Karpas-422 (cell line): ENCODE results near the gene CPS1. TPM values are rescaled to one million over a fixed set of nuclear protein-coding genes. Genes with fewer than 3 reads are reported as not detected.

Experiments
- DNase-seq: peaks from one replicate; pipeline ENCODE4 v3.0.0-alpha.2; 2015
- H2AFZ ChIP-seq: fragments of 200-600 bp; sonication (generic); 2 replicates; pipeline ENCODE4 v1.6.1; 2014; ENCODE audit warnings: antibody characterized with exemption, low read length, mixed read lengths
- H3K27ac ChIP-seq: fragments of 200-600 bp; sonication (generic); 2 replicates; pipeline ENCODE4 v1.5.1; 2014; ENCODE audit warnings: mild to moderate bottlenecking, low read length, moderate library complexity
- H3K27me3 ChIP-seq: fragments of 200-600 bp; sonication (generic); 2 replicates; pipeline ENCODE4 v1.6.1; 2014; ENCODE audit warnings: low read length, mixed read lengths
- H3K36me3 ChIP-seq: fragments of 200-600 bp; sonication (generic); 2 replicates; pipeline ENCODE4 v1.6.1; 2014; ENCODE audit warnings: low read length, mixed read lengths; ENCODE audit not compliant: insufficient read depth
- H3K4me1 ChIP-seq: fragments of 200-600 bp; sonication (generic); 2 replicates; pipeline ENCODE4 v1.6.1; 2014; ENCODE audit warnings: mild to moderate bottlenecking, low read length, mixed read lengths
- H3K4me2 ChIP-seq: fragments of 200-600 bp; sonication (generic); 2 replicates; pipeline ENCODE4 v1.6.1; 2014; ENCODE audit warnings: low read length, low read depth, mild to moderate bottlenecking; ENCODE audit not compliant: poor library complexity, severe bottlenecking
- H3K4me3 ChIP-seq: fragments of 200-600 bp; sonication (generic); 2 replicates; pipeline ENCODE4 v1.5.1; 2014; ENCODE audit warnings: mild to moderate bottlenecking, antibody characterized with exemption, low read length, mixed read lengths
- H3K79me2 ChIP-seq: fragments of 200-600 bp; sonication (generic); 2 replicates; pipeline ENCODE4 v1.6.1; 2014; ENCODE audit warnings: mild to moderate bottlenecking, low read length, mixed read lengths
- H3K9ac ChIP-seq: fragments of 200-600 bp; sonication (generic); 2 replicates; pipeline ENCODE4 v1.6.0; 2014; ENCODE audit warnings: low read length
- H3K9me2 ChIP-seq: fragments of 200-600 bp; sonication (generic), shearing (Covaris generic); replicated peaks from 2 replicates; pipeline ENCODE4 v1.6.0; 2014; ENCODE audit warnings: mild to moderate bottlenecking, low read length, moderate library complexity; ENCODE audit not compliant: insufficient read depth
- H3K9me3 ChIP-seq: fragments of 300-700, 200-600 bp; sonication (generic); 2 replicates; pipeline ENCODE4 v1.6.1; 2014; ENCODE audit warnings: low read length, mixed read lengths
- H4K20me1 ChIP-seq: fragments of 200-600 bp; sonication (generic); 2 replicates; pipeline ENCODE4 v1.6.1; 2014; ENCODE audit warnings: mild to moderate bottlenecking, antibody characterized with exemption, low read length, low read depth; ENCODE audit not compliant: insufficient read depth
- total RNA-seq: library from RNA; depleted of rRNA; stranded (reverse); fragments of >200 nt; shearing (Covaris generic); gene quantifications from 2 replicates; pipeline ENCODE4 v1.2.3, GENCODE V29; 2014; ENCODE audit warnings: low replicate concordance

CPS1 gene
- total RNA-seq, 1 experiment from 2014 or later = 5.0 TPM

- Histone ChIP-seq H3K79me2 (no peaks in the 10 kb centered on the region), H2AFZ (no peak overlapping the region), H3K4me2 (no peak overlapping the region), H3K36me3 (no peaks in the 10 kb centered on the region), H3K4me3 (no peak overlapping the region), H3K27ac (no peak overlapping the region), H4K20me1 (no peaks in the 10 kb centered on the region), H3K9me2 (no peaks in the 10 kb centered on the region), H3K4me1 (no peaks in the 10 kb centered on the region), H3K9me3 (no peaks in the 10 kb centered on the region), H3K27me3 (no peaks in the 10 kb centered on the region), H3K9ac (no peak overlapping the region)
- no peak for DNase-seq
Measured at GRCh38 chr2:210598219-210598618, 41.8 kb downstream of the CPS1 start.

GRCh38 chr2:210599476-210599875 lies 43.1 kb downstream of the CPS1 start:
- DNase-seq = no peak
- Histone ChIP-seq H3K27ac (no peak overlapping the region), H2AFZ (no peak overlapping the region), H3K4me3 (no peak overlapping the region), H3K27me3 (no peaks in the 10 kb centered on the region), H3K9me3 (no peaks in the 10 kb centered on the region), H3K79me2 (no peaks in the 10 kb centered on the region), H3K9me2 (no peaks in the 10 kb centered on the region), H4K20me1 (no peaks in the 10 kb centered on the region), H3K36me3 (no peaks in the 10 kb centered on the region), H3K9ac (no peak overlapping the region), H3K4me1 (no peaks in the 10 kb centered on the region), H3K4me2 (no peak overlapping the region)

GRCh38 chr2:210604666-210605065 lies 48.3 kb downstream of the CPS1 start:
- Histone ChIP-seq H3K4me3 (no peak overlapping the region), H3K9me3 (no peaks in the 10 kb centered on the region), H3K27me3 (no peaks in the 10 kb centered on the region), H3K27ac (no peak overlapping the region), H3K4me1 (no peaks in the 10 kb centered on the region), H3K79me2 (no peaks in the 10 kb centered on the region), H2AFZ (no peak overlapping the region), H3K9ac (no peak overlapping the region), H3K36me3 (no peaks in the 10 kb centered on the region), H3K4me2 (no peak overlapping the region), H3K9me2 (no peaks in the 10 kb centered on the region), H4K20me1 (no peaks in the 10 kb centered on the region)
- DNase-seq = no peak

- H3K27me3 ChIP-seq = no peaks in the 10 kb centered on the region
- no peak overlapping the region for H3K4me2 ChIP-seq
- H2AFZ ChIP-seq = no peak overlapping the region
- H3K4me3 ChIP-seq = no peak overlapping the region
- H3K9ac ChIP-seq = no peak overlapping the region
- no peak overlapping the region for H3K27ac ChIP-seq
- H4K20me1 ChIP-seq = no peaks in the 10 kb centered on the region
- H3K36me3 ChIP-seq = no peaks in the 10 kb centered on the region
- no peaks in the 10 kb centered on the region for H3K9me2 ChIP-seq
- no peaks in the 10 kb centered on the region for H3K79me2 ChIP-seq
- H3K4me1 ChIP-seq = no peaks in the 10 kb centered on the region
- H3K9me3 ChIP-seq = no peaks in the 10 kb centered on the region
- DNase-seq = no peak
Measured at GRCh38 chr2:210606001-210606400, 49.6 kb downstream of the CPS1 start.

GRCh38 chr2:210611466-210611865 lies 55.1 kb downstream of the CPS1 start:
- Histone ChIP-seq H3K36me3 (no peaks in the 10 kb centered on the region), H3K9me2 (no peaks in the 10 kb centered on the region), H4K20me1 (no peaks in the 10 kb centered on the region), H3K9ac (no peak overlapping the region), H3K4me2 (no peak overlapping the region), H3K9me3 (no peaks in the 10 kb centered on the region), H3K27ac (no peak overlapping the region), H3K4me1 (no peaks in the 10 kb centered on the region), H3K79me2 (no peaks in the 10 kb centered on the region), H2AFZ (no peak overlapping the region), H3K4me3 (no peak overlapping the region), H3K27me3 (no peaks in the 10 kb centered on the region)
- no peak for DNase-seq

- Histone ChIP-seq H4K20me1 (no peaks in the 10 kb centered on the region), H3K27ac (no peak overlapping the region), H3K4me1 (no peaks in the 10 kb centered on the region), H3K9me2 (no peaks in the 10 kb centered on the region), H3K27me3 (no peaks in the 10 kb centered on the region), H3K9me3 (no peaks in the 10 kb centered on the region), H3K9ac (no peak overlapping the region), H2AFZ (no peak overlapping the region), H3K4me3 (no peak overlapping the region), H3K4me2 (no peak overlapping the region), H3K36me3 (no peaks in the 10 kb centered on the region), H3K79me2 (no peaks in the 10 kb centered on the region)
- DNase-seq = no peak
Measured at GRCh38 chr2:210616074-210616473, 59.7 kb downstream of the CPS1 start.

GRCh38 chr2:210617318-210617717 lies 60.9 kb downstream of the CPS1 start:
- Histone ChIP-seq H3K4me1 (no peaks in the 10 kb centered on the region), H3K27ac (no peak overlapping the region), H3K9ac (no peak overlapping the region), H3K27me3 (no peaks in the 10 kb centered on the region), H2AFZ (no peak overlapping the region), H3K4me3 (no peak overlapping the region), H3K4me2 (no peak overlapping the region), H4K20me1 (no peaks in the 10 kb centered on the region), H3K36me3 (no peaks in the 10 kb centered on the region), H3K9me3 (no peaks in the 10 kb centered on the region), H3K9me2 (no peaks in the 10 kb centered on the region), H3K79me2 (no peaks in the 10 kb centered on the region)
- no peak for DNase-seq

- no peak overlapping the region for H3K4me3 ChIP-seq
- H3K4me1 ChIP-seq = no peaks in the 10 kb centered on the region
- H3K9me3 ChIP-seq = no peaks in the 10 kb centered on the region
- H3K4me2 ChIP-seq = no peak overlapping the region
- H3K36me3 ChIP-seq = no peaks in the 10 kb centered on the region
- H3K79me2 ChIP-seq = no peaks in the 10 kb centered on the region
- H3K9ac ChIP-seq = no peak overlapping the region
- no peaks in the 10 kb centered on the region for H3K9me2 ChIP-seq
- no peaks in the 10 kb centered on the region for H3K27me3 ChIP-seq
- no peak overlapping the region for H2AFZ ChIP-seq
- DNase-seq = peak; percentile 72
- H4K20me1 ChIP-seq = no peaks in the 10 kb centered on the region
- no peak overlapping the region for H3K27ac ChIP-seq
Measured at GRCh38 chr2:210617732-210618330, 61.4 kb downstream of the CPS1 start.

- Histone ChIP-seq H3K9ac (no peak overlapping the region), H3K27ac (no peak overlapping the region)
Measured at GRCh38 chr2:210620456-210620855, 64.1 kb downstream of the CPS1 start.

More at GRCh38 chr2:210620456-210620855, 64.1 kb downstream of the CPS1 start:
- Histone ChIP-seq H3K9me2 (no peaks in the 10 kb centered on the region), H3K4me3 (no peak overlapping the region), H3K27me3 (no peaks in the 10 kb centered on the region), H3K36me3 (no peaks in the 10 kb centered on the region), H3K4me1 (no peaks in the 10 kb centered on the region), H3K9me3 (no peaks in the 10 kb centered on the region), H4K20me1 (no peaks in the 10 kb centered on the region), H3K79me2 (no peaks in the 10 kb centered on the region), H3K4me2 (no peak overlapping the region), H2AFZ (no peak overlapping the region)
- no peak for DNase-seq
